GM10266 (cell line): ENCODE data around the gene BYSL.

Experiments used
- DNase-seq: peaks from one replicate; pipeline ENCODE4 v3.0.0; 2012; ENCODE audit errors: extremely low spot score
- CTCF ChIP-seq: IDR thresholded peaks from 2 replicates; pipeline ENCODE4 v1.5.1; 2012; ENCODE audit warnings: mild to moderate bottlenecking, low read depth; ENCODE audit not compliant: control insufficient read depth, insufficient read depth; ENCODE audit errors: missing control alignments

Gene BYSL

GRCh38 chr6:41963371-41963770 lies 42.1 kb downstream of the BYSL start:
- TF ChIP-seq CTCF, result no peak
- no peak for DNase-seq

- DNase-seq, result no peak
- TF ChIP-seq CTCF, result no peak
Measured at GRCh38 chr6:41964201-41964887, 43.0 kb downstream of the BYSL start.

GRCh38 chr6:41965429-41966213 lies 44.3 kb downstream of the BYSL start:
- TF ChIP-seq CTCF, result no peak
- DNase-seq, result no peak

GRCh38 chr6:41966214-41966920 lies 45.1 kb downstream of the BYSL start:
- TF ChIP-seq CTCF, result no peak
- no peak for DNase-seq

DNA sequence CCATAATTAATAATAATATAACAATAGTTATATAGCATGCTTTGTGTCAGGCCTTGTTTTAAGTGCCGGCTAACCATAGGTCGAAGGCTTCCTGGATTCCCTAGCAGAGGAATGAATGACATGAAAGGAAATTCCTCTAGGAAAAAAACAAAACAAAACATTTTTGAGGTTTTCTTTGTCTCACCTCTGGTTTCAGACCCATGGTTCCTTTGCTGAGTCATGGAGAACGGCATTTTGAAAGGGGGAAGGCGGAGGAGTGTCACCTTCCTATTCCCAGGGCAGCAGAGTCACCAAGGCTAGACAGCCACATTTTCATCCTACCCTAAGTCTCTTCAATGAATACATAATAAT lies 45.6 kb downstream of the BYSL start:
- no peak for DNase-seq
- no peak for TF ChIP-seq CTCF

DNA sequence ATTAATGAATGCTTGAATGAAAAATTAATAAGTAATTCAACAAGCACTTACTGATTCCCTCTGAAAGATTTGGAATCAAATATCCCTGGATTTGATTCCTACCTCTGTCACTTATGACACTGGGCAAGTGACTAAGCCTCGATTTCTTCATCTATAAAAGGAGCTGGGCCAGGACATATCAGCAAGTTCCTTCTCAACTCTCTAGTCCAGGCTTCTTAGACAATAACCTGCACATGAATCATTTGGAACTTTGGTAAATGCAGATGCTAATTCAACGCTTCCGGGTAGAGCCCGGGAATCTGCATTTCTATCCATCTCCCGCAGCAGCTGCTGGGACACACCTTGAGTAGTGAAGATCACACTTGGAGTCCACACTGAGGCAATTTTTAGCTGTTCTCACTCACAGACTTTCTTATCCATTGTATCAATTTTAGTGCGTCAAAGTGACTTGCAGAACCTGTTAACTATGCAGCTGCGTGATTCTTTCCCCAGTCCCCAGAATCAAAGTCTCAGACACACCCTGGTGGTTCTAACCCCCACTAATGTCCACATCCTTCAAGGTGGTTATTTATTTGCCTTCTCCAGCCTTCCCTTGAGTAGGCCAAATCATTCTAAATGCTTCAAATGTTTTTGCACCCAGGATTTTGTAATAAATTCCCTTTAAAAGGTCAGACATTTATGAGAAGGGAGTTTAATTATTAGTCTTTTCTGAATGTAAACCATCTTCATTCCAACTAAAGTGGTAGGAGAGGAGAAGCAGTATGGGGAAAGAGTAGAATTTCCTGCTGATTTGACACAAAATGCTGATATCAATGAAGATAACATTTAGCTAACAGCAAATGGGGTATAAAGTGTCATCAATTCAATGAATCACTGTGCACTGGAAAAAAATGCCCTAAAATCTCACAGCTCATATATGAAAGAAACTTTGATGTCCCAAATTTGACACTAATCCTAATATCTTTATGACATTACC lies 46.3 kb downstream of the BYSL start:
- no peak for TF ChIP-seq CTCF
- no peak for DNase-seq
